Retinal pigment epithelial cell (primary cell): ENCODE results near the gene SYCP3.

Experiments used
- DNase-seq: peaks from one replicate; pipeline ENCODE4 v3.0.0-alpha.2; 2010; ENCODE audit warnings: low read depth
- H3K4me3 ChIP-seq: 2 replicates; pipeline ENCODE4 v1.5.1; 2011; ENCODE audit warnings: mild to moderate bottlenecking, low read length, control low read depth, moderate library complexity
- CTCF ChIP-seq: conservative IDR thresholded peaks from 2 replicates; pipeline ENCODE4 v1.5.1; 2011; ENCODE audit warnings: low read depth, low read length, control low read depth, inconsistent platforms

Gene SYCP3

GRCh38 chr12:101772012-101772775, 32.9 kb upstream of the SYCP3 start:
- no peak for DNase-seq
- H3K4me3 ChIP-seq, result no peak overlapping the region
- no peak for TF ChIP-seq CTCF

- TF ChIP-seq CTCF, result no peak
- DNase-seq, result no peak
- no peak overlapping the region for H3K4me3 ChIP-seq
Observed at GRCh38 chr12:101769865-101770264, 30.6 kb upstream of the SYCP3 start.

GRCh38 chr12:101768781-101769180, 29.5 kb upstream of the SYCP3 start:
- no peak for TF ChIP-seq CTCF
- DNase-seq, result no peak
- H3K4me3 ChIP-seq, result no peak overlapping the region

- DNase-seq, result no peak
- no peak for TF ChIP-seq CTCF
- no peak overlapping the region for H3K4me3 ChIP-seq
Observed at GRCh38 chr12:101767537-101767936, 28.3 kb upstream of the SYCP3 start.

GRCh38 chr12:101764051-101764792, 25.0 kb upstream of the SYCP3 start:
- DNase-seq, result no peak
- TF ChIP-seq CTCF, result no peak
- no peak overlapping the region for H3K4me3 ChIP-seq

- no peak overlapping the region for H3K4me3 ChIP-seq
- no peak for TF ChIP-seq CTCF
- no peak for DNase-seq
Observed at GRCh38 chr12:101763246-101763931, 24.1 kb upstream of the SYCP3 start.
